VCaP (cell line): ENCODE measurements around the gene ABCC8.

Experiments
- H3K27ac ChIP-seq: fragments of 450-650 bp; 2 replicates; pipeline ENCODE4 v1.5.1; 2017
- TF ChIP-seq, protein P1 (sequence below): fragments of 450-650 bp; conservative IDR thresholded peaks from 2 replicates; pipeline ENCODE4 v1.5.1; 2017; ENCODE audit warnings: mild to moderate bottlenecking, moderate library complexity

ABCC8 gene

DNA sequence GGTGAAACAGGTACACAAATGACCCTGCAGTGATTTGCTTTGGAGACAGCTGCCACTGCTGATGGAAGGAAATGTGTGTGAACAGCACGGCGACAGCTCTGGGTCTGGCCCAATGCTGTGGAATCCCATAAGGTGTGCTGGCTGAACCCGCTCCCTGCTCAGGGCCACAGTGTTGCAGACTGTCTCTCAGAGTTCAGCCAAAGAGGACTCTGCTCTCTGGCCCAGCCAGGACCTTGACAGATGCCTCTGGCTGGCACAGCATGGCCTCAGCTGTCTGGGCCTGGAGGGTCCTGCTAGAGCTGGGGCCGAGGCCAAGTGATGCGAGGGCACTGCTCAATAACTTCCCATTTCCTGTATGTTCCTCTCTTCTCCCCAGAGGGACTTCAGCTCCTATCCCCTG is 5.3 kb upstream of the ABCC8 start:
- TF ChIP-seq, protein P1, sequence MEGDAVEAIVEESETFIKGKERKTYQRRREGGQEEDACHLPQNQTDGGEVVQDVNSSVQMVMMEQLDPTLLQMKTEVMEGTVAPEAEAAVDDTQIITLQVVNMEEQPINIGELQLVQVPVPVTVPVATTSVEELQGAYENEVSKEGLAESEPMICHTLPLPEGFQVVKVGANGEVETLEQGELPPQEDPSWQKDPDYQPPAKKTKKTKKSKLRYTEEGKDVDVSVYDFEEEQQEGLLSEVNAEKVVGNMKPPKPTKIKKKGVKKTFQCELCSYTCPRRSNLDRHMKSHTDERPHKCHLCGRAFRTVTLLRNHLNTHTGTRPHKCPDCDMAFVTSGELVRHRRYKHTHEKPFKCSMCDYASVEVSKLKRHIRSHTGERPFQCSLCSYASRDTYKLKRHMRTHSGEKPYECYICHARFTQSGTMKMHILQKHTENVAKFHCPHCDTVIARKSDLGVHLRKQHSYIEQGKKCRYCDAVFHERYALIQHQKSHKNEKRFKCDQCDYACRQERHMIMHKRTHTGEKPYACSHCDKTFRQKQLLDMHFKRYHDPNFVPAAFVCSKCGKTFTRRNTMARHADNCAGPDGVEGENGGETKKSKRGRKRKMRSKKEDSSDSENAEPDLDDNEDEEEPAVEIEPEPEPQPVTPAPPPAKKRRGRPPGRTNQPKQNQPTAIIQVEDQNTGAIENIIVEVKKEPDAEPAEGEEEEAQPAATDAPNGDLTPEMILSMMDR: no peak
- H3K27ac ChIP-seq: no peak overlapping the region

DNA sequence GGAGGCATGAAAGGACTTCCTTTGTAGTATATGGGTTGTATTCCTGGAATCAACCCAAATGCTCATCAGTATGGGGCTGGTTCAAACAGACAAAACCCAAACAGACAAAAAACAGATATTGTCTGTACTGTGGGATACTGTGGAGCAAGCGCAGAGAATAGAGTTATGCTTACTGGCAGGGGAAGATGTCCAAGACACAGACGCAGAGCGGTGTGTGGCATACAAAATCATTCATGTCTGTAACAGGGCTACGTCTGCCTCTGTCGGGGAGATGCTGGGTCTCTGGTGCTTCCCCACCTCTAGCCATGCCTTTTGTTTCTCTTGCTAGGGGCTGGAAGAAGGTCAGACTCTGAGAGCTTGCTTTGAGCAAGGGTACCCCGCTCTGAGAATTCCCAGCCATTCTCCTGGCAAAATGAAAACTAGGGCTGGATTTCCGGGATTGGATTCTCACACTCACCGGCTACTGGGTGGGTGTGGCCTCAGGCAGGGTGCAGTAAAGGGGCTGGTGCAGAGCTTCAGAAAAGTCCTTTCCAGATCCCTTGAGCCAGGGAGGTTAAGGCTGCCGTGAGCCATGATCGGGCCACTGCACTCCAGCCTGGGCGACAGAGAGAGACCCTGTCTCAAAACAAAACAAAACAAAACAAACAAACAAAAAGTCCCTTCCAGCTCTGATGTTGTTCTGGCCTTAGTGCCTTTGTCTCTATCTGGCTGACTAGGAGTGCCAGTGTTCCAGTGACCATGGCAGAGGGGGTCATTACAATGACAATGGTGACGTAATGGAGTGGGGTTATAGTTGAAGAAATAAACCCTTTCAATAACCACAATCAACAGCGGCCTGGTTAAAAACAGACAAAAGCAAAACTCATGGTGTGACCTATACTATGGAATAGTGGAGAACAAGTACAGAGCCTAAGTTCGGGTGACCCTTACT is 2.9 kb upstream of the ABCC8 start:
- TF ChIP-seq, protein P1: no peak

DNA sequence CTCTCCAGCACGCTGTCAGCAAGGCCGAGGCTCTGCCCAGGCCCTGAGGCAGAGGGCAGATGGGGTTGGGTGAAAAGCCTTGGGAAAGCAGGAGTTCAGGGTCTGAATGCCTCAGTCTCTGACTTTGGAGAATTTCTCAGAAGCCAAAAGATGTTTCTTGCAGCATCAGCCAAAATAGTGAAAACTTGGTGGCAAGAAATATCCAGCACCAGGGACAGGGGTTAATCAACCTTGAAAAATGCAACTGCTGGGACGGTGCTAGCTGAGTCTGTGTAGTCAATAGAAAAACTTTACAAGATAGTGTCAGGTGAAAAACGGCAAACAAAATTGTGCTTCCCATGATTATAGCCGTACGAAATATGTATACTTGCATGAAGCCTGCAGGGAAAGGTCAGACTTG is 1.4 kb upstream of the ABCC8 start:
- TF ChIP-seq, protein P1: no peak
- H3K27ac ChIP-seq: no peak overlapping the region

More for the DNA sequence above, 2.9 kb upstream of the ABCC8 start:
- H3K27ac ChIP-seq: no peak overlapping the region

DNA sequence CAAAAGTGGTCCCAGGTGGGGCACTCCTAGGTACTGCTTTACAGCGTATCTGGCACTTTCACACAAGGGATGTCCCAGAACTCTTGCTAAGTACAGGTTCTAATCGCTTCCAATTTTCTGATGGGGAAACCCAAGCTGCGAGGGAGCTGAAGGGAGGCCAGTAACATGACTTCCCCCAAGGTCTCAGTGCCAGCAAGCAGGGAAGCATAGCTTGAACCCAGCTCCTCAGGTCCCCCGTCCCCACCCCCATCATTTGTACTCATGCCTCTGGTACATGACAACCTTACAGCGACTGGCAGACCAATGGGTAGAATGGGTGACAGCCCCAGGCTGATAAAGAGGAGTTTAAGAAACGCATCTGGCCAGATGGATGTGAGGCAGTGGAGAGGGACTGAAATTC is 716 bp upstream of the ABCC8 start:
- H3K27ac ChIP-seq: no peak overlapping the region
- TF ChIP-seq, protein P1: no peak

DNA sequence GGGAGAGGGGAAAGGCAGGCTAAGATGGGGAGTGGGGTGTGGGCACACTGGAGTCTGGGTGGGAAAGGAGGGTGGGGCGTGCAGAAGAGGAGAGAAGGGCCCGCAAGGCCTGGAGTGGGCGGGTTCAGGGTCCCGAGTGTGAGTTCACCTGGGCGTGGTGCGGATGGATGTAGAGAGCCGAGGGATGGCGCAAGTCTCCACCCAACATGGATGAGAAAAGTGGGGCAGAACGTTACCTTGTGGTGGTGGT is 364 bp upstream of the ABCC8 start:
- no peak overlapping the region for H3K27ac ChIP-seq

DNA sequence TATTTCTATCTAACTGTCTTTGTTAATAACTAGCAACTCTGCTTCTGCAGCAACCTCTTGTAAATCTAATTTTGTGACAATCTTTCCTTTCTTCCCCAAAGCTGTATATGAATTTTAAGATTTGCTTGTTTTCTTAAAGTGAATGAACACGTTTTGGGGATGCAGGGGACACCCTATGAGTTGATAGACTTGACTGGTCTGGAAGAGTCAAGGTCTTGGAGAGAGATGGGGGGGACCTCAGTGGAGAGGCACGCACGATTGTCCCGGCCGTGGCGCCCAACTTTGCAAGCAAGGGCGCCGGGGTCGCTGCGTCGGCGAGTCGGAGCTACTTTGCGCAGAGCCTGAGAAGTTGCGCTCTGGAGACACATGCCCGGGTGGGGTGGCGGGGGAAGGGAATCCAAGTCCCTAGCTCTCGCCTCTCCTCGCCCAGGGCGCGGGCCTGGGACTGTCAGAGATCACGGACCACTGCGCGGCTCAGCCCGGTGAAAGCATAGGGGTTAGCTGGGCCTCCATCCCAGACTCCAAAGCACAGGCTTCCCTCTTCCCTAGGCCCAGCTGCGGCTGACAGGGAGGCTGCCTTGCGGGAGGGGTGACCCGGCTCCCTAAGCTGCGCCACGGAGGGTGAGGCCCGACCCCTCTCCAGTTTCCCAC is 854 bp downstream of the ABCC8 start:
- peak overlapping the region; percentile 35; the same call in 1 of the 2 replicates for H3K27ac ChIP-seq
- TF ChIP-seq, protein P1: no peak

More for the DNA sequence above, 364 bp upstream of the ABCC8 start:
- TF ChIP-seq, protein P1: no peak

DNA sequence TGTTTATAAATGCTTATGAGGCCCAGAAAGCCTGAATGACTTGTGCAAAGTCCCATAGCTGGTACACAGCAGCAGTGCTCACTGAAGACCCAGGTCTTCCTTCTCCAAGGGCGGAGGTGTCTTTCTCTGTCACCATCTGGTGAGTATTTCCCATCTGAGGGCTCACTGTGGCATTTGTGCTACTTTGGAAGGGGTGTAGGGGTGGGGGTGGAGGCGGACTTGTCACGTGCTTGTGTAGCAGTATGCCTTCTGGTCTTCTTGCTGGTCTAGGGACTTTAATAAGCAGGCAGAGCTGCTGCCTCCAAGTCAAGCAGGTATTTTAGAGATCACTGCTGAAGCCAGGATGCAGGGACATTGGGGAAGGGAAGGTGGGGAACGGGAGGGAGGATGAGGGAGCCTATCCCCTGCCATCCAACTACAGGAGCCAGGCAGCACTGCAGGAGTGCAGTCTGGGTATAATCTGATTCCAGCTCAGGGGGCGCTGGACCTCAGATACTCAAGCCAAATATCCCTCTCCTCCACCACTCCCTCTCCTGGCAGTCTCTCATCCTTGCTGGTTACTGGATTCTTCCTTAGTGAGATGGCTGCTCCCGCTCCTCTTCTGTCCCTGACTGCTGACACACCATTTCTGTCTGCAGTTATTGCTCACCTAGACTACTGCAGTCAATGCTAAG is 3.4 kb downstream of the ABCC8 start:
- TF ChIP-seq, protein P1: peak; percentile 63
- no peak overlapping the region for H3K27ac ChIP-seq
